ENCODE measurements around the gene HSD17B1. TPM values are rescaled to one million over a fixed set of nuclear protein-coding genes. Genes with fewer than 3 reads are reported as not detected.

Gene HSD17B1
- total and polyA plus RNA-seq, 2 of the 13 experiments (the other 11 are each of a cell fraction or from before 2014, with no cell fraction given): 0.54 to 0.93 TPM

GRCh38 chr17:42577532-42578281 lies 25.0 kb downstream of the HSD17B1 start, which contains the start of gene PSMC3IP (continued):
- TF ChIP-seq ZIK1 (CRISPR knock-in tag; IDR thresholded peaks at IDR 0.05; ENCODE audit: borderline replicate concordance, low read depth): no peak
- peak; percentile 74; the same call in 1 of the 2 replicates for TF ChIP-seq STAT6 (CRISPR knock-in tag; IDR thresholded peaks at IDR 0.05; ENCODE audit: borderline replicate concordance)
- TF ChIP-seq ZNF281 (CRISPR knock-in tag; IDR thresholded peaks at IDR 0.05; ENCODE audit: borderline replicate concordance): no peak
- peak; percentile 24 for TF ChIP-seq STAG1 (CRISPR knock-in tag; IDR thresholded peaks at IDR 0.05)
- 0 out of 2 replicates have a peak, but pooled peaks have one; percentile 69 for TF ChIP-seq ZFP62 (CRISPR knock-in tag; IDR thresholded peaks at IDR 0.05)
- peak; percentile 56; the same call in 1 of the 2 replicates for TF ChIP-seq HCFC1 (IDR thresholded peaks at IDR 0.05; ENCODE audit: low read depth, low read length)
- no peak for TF ChIP-seq MED13 (CRISPR knock-in tag; IDR thresholded peaks at IDR 0.05)
- no peak for TF ChIP-seq RELA (CRISPR knock-in tag; IDR thresholded peaks at IDR 0.05)
- peak; percentile 34 for TF ChIP-seq XRCC5 (optimal IDR thresholded peaks at IDR 0.05; ENCODE audit: low read length)
- TF ChIP-seq MTA1 (CRISPR knock-in tag; IDR thresholded peaks at IDR 0.05; ENCODE audit: borderline replicate concordance): peak; percentile 66; the same call in 1 of the 2 replicates
- no peak for TF ChIP-seq SP5 (CRISPR knock-in tag; IDR thresholded peaks at IDR 0.05; ENCODE audit: borderline replicate concordance, low read depth)
- peak; percentile 67; the same call in 1 of the 2 replicates for TF ChIP-seq ZNF704 (CRISPR knock-in tag; IDR thresholded peaks at IDR 0.05; ENCODE audit: borderline replicate concordance)
- 0 out of 2 replicates have a peak, but pooled peaks have one; percentile 24 for TF ChIP-seq ZNF414 (CRISPR knock-in tag; IDR thresholded peaks at IDR 0.05)
- peak; percentile 92 for TF ChIP-seq NR2C2 (CRISPR knock-in tag; IDR thresholded peaks at IDR 0.05; ENCODE audit: borderline replicate concordance)
- peak; percentile 42 for TF ChIP-seq CEBPG (CRISPR knock-in tag; IDR thresholded peaks at IDR 0.05)
- peak; percentile 90 for TF ChIP-seq NAIF1 (CRISPR knock-in tag; IDR thresholded peaks at IDR 0.05; ENCODE audit: borderline replicate concordance)
- peak; percentile 98 for TF ChIP-seq SIN3B (IDR thresholded peaks at IDR 0.05; ENCODE audit: low read length)
- TF ChIP-seq ZNF546 (CRISPR knock-in tag; conservative IDR thresholded peaks at IDR 0.05): no peak
- peak; percentile 91 for TF ChIP-seq PHF8 (CRISPR knock-in tag; IDR thresholded peaks at IDR 0.05)
- TF ChIP-seq KLF13 (CRISPR knock-in tag; IDR thresholded peaks at IDR 0.05): no peak; the same call in 1 of the 2 replicates
- TF ChIP-seq ZNF784 (CRISPR knock-in tag; IDR thresholded peaks at IDR 0.05; ENCODE audit: borderline replicate concordance): peak; percentile 78; the same call in 1 of the 2 replicates
- TF ChIP-seq ZNF7 (CRISPR knock-in tag; IDR thresholded peaks at IDR 0.05): peak; percentile 49; the same call in 1 of the 2 replicates
